HepG2 (cell line): ENCODE data around the gene SERPINF2. TPM values are rescaled to one million over a fixed set of nuclear protein-coding genes. Genes with fewer than 3 reads are reported as not detected.

Source experiments
- ATF1 ChIP-seq: IDR thresholded peaks from 2 replicates; pipeline ENCODE4 v1.6.1; 2016; ENCODE audit warnings: mild to moderate bottlenecking, control low read depth
- ELK4 ChIP-seq: sonication (generic); formaldehyde crosslinking; IDR thresholded peaks from 2 replicates; pipeline ENCODE4 v1.9.0; 2021; ENCODE audit warnings: missing genetic modification reagents, borderline replicate concordance
- JUN ChIP-seq: sonication (generic); formaldehyde crosslinking; IDR thresholded peaks from 2 replicates; pipeline ENCODE4 v1.4.0; 2020; ENCODE audit warnings: mild to moderate bottlenecking, missing genetic modification reagents
- MAFK ChIP-seq, 2 experiments: IDR thresholded peaks in 1 of 2; conservative IDR thresholded peaks in 1 of 2; 2 replicates each; pipeline ENCODE4 v1.6.1; 2011; ENCODE audit warnings: improper control_type of control experiment in 2 of 2, low read length in 2 of 2
- TRAFD1 ChIP-seq: sonication (generic); formaldehyde crosslinking; IDR thresholded peaks from 2 replicates; pipeline ENCODE4 v1.5.1; 2020; ENCODE audit warnings: missing genetic modification reagents, mild to moderate bottlenecking, borderline replicate concordance
- ZFP91 ChIP-seq: sonication (generic); formaldehyde crosslinking; IDR thresholded peaks from 2 replicates; pipeline ENCODE4 v1.9.0; 2022; ENCODE audit warnings: missing genetic modification reagents, mild to moderate bottlenecking, borderline replicate concordance
- ZNF280B ChIP-seq: sonication (generic); formaldehyde crosslinking; IDR thresholded peaks from 2 replicates; pipeline ENCODE4 v1.5.0; 2020; ENCODE audit warnings: missing genetic modification reagents, mild to moderate bottlenecking, borderline replicate concordance
- ZNF331 ChIP-seq: sonication (generic); formaldehyde crosslinking; IDR thresholded peaks from 2 replicates; pipeline ENCODE4 v1.4.0; 2020; ENCODE audit warnings: missing genetic modification reagents
- ZNF839 ChIP-seq: sonication (generic); formaldehyde crosslinking; IDR thresholded peaks from 2 replicates; pipeline ENCODE4 v1.4.0; 2020; ENCODE audit warnings: missing genetic modification reagents, mild to moderate bottlenecking, borderline replicate concordance
- ZSCAN30 ChIP-seq: sonication (generic); formaldehyde crosslinking; IDR thresholded peaks from 2 replicates; pipeline ENCODE4 v1.5.0; 2020; ENCODE audit warnings: mild to moderate bottlenecking, missing genetic modification reagents
- ZSCAN31 ChIP-seq: sonication (generic); formaldehyde crosslinking; IDR thresholded peaks from 2 replicates; pipeline ENCODE4 v1.5.0; 2020; ENCODE audit warnings: low read depth, mild to moderate bottlenecking, missing genetic modification reagents
- polyA plus RNA-seq, 8 experiments: library from polyadenylated mRNA; depleted of rRNA in 3 of 8; stranded (reverse) in 7 of 8; unstranded in 1 of 8; fragments of >200 nt; fragmentation: Illumina TruSeq in 4 of 8; extraction: Trizol in 4 of 8; gene quantifications; 2 replicates each; pipeline versions ENCODE4 v1.2.1 to v1.2.3, GENCODE V29; 2011 to 2016; ENCODE audit warnings: low read depth in 4 of 8, missing spikeins in 1 of 8, mixed read lengths in 1 of 8; ENCODE audit not compliant: insufficient read depth in 1 of 8
- total RNA-seq, 5 experiments: library from RNA; depleted of rRNA; stranded (reverse); fragments of >200 nt; fragmentation: Illumina TruSeq; extraction: Trizol; gene quantifications; 2 replicates each; pipeline ENCODE4 v1.2.3, GENCODE V29; 2016; ENCODE audit warnings: low read depth in 1 of 5
- TF ChIP-seq, protein P1 (sequence below): sonication (generic); formaldehyde crosslinking; IDR thresholded peaks from 2 replicates; pipeline ENCODE4 v1.4.0; 2020; ENCODE audit warnings: missing genetic modification reagents, borderline replicate concordance
- TF ChIP-seq, protein P2 (sequence below): sonication (generic); formaldehyde crosslinking; IDR thresholded peaks from 2 replicates; pipeline ENCODE4 v1.8.1; 2022; ENCODE audit warnings: low read depth, mild to moderate bottlenecking, missing genetic modification reagents
- TF ChIP-seq, protein P3 (sequence below): sonication (generic); formaldehyde crosslinking; conservative IDR thresholded peaks from 2 replicates; pipeline ENCODE4 v1.8.0; 2022; ENCODE audit warnings: low read depth, missing genetic modification reagents

SERPINF2 gene
- total and polyA plus RNA-seq, 2 of the 13 experiments (the other 11 are each of a cell fraction or from before 2014, with no cell fraction given): 309 to 548 TPM

GRCh38 chr17:1762233-1762900, 19.7 kb downstream of the SERPINF2 start (continued):
- TF ChIP-seq, protein P1, sequence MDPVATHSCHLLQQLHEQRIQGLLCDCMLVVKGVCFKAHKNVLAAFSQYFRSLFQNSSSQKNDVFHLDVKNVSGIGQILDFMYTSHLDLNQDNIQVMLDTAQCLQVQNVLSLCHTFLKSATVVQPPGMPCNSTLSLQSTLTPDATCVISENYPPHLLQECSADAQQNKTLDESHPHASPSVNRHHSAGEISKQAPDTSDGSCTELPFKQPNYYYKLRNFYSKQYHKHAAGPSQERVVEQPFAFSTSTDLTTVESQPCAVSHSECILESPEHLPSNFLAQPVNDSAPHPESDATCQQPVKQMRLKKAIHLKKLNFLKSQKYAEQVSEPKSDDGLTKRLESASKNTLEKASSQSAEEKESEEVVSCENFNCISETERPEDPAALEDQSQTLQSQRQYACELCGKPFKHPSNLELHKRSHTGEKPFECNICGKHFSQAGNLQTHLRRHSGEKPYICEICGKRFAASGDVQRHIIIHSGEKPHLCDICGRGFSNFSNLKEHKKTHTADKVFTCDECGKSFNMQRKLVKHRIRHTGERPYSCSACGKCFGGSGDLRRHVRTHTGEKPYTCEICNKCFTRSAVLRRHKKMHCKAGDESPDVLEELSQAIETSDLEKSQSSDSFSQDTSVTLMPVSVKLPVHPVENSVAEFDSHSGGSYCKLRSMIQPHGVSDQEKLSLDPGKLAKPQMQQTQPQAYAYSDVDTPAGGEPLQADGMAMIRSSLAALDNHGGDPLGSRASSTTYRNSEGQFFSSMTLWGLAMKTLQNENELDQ (CRISPR knock-in tag): no peak
- TF ChIP-seq MAFK (conservative IDR thresholded peaks at IDR 0.05 in 1 of 2, IDR thresholded peaks at IDR 0.05 in 1 of 2; ENCODE audit: low read length in 2 of 2) (no peak), JUN (no peak), ZSCAN30 (CRISPR knock-in tag) (no peak), ZNF839 (CRISPR knock-in tag) (peak; percentile 93; the same call in 1 of the 2 replicates), ZNF280B (CRISPR knock-in tag) (0 out of 2 replicates have a peak, but pooled peaks have one; percentile 12), ZNF331 (no peak), TRAFD1 (CRISPR knock-in tag) (no peak), ZSCAN31 (CRISPR knock-in tag) (no peak; the same call in 1 of the 2 replicates), ZFP91 (no peak; the same call in none of the 2 replicates), ATF1 (no peak), ELK4 (0 out of 2 replicates have a peak, but pooled peaks have one; percentile 34)
- TF ChIP-seq, protein P2, sequence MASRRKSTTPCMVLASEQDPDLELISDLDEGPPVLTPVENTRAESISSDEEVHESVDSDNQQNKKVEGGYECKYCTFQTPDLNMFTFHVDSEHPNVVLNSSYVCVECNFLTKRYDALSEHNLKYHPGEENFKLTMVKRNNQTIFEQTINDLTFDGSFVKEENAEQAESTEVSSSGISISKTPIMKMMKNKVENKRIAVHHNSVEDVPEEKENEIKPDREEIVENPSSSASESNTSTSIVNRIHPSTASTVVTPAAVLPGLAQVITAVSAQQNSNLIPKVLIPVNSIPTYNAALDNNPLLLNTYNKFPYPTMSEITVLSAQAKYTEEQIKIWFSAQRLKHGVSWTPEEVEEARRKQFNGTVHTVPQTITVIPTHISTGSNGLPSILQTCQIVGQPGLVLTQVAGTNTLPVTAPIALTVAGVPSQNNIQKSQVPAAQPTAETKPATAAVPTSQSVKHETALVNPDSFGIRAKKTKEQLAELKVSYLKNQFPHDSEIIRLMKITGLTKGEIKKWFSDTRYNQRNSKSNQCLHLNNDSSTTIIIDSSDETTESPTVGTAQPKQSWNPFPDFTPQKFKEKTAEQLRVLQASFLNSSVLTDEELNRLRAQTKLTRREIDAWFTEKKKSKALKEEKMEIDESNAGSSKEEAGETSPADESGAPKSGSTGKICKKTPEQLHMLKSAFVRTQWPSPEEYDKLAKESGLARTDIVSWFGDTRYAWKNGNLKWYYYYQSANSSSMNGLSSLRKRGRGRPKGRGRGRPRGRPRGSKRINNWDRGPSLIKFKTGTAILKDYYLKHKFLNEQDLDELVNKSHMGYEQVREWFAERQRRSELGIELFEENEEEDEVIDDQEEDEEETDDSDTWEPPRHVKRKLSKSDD: no peak
- TF ChIP-seq, protein P3, sequence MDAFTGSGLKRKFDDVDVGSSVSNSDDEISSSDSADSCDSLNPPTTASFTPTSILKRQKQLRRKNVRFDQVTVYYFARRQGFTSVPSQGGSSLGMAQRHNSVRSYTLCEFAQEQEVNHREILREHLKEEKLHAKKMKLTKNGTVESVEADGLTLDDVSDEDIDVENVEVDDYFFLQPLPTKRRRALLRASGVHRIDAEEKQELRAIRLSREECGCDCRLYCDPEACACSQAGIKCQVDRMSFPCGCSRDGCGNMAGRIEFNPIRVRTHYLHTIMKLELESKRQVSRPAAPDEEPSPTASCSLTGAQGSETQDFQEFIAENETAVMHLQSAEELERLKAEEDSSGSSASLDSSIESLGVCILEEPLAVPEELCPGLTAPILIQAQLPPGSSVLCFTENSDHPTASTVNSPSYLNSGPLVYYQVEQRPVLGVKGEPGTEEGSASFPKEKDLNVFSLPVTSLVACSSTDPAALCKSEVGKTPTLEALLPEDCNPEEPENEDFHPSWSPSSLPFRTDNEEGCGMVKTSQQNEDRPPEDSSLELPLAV (CRISPR knock-in tag): no peak
